ENCODE results near the gene HIPK2. TPM values are rescaled to one million over a fixed set of nuclear protein-coding genes. Genes with fewer than 3 reads are reported as not detected.

The HIPK2 gene
- total RNA-seq, 1 experiment from 2014 or later: 35.2 TPM

DNA sequence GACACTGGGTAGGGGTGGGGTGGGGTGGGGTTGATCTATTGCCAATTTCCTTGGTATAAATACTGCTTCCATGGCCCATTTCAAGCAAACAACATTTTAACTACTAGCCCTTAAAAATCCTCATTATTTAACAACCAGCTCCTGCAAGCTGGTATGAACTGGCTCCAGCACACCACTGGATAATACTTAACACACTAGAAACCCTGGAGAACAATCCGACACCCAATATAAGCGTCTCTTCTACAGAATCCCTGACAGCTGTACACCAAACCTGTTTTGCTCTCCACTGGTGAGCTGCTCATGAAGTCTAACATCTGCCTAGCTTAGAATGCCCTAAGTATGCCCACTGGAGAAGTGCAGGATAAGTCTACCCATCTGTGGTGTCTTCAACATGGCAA lies 116.8 kb downstream of the HIPK2 start:
- H3K9me3 ChIP-seq (ENCODE audit: insufficient read depth, low read depth): no peaks in the 10 kb centered on the region
- no peaks in the 10 kb centered on the region for H4K20me1 ChIP-seq (ENCODE audit: insufficient read depth)
- BruUV-seq (replicated peaks): no TSS peak
- H3K36me3 ChIP-seq (ENCODE audit: low read depth): no peaks in the 10 kb centered on the region
- TF ChIP-seq EZH2 (IDR thresholded peaks at IDR 0.05; ENCODE audit: low read depth): no peak
- H3K79me2 ChIP-seq (ENCODE audit: low read depth): no peaks in the 10 kb centered on the region
- H3K27ac ChIP-seq: no peak overlapping the region
- no peak overlapping the region for H2AFZ ChIP-seq
- H3K4me2 ChIP-seq: no peak overlapping the region
- DNase-seq: no peak
- no peaks in the 10 kb centered on the region for H3K27me3 ChIP-seq (ENCODE audit: insufficient read depth, low read depth)
- ChIA-PET CTCF (no interaction called here), POLR2A (ENCODE audit: unreplicated experiment) (interaction anchor here (0.6 to 0.9 kb wide), 5 partner anchors 20 to 342 kb away, joined by 3 to 13 read pairs (median 5); no protein-coding TSS in a partner anchor)
- H3K4me3 ChIP-seq: no peak overlapping the region
- H3F3A ChIP-seq (ENCODE audit: insufficient read depth, low read depth): no peaks in the 10 kb centered on the region
- no peaks in the 10 kb centered on the region for H3K9me2 ChIP-seq (ENCODE audit: insufficient read depth)
- intact Hi-C loops (cut with micrococcal nuclease; ENCODE audit: unreplicated experiment): loop anchor here (5.0 kb wide), 1 partner anchor 116 kb away; the partner anchor contains the start of gene HIPK2
- H3K4me1 ChIP-seq (replicated peaks; ENCODE audit: insufficient read depth): no peaks in the 10 kb centered on the region

DNA sequence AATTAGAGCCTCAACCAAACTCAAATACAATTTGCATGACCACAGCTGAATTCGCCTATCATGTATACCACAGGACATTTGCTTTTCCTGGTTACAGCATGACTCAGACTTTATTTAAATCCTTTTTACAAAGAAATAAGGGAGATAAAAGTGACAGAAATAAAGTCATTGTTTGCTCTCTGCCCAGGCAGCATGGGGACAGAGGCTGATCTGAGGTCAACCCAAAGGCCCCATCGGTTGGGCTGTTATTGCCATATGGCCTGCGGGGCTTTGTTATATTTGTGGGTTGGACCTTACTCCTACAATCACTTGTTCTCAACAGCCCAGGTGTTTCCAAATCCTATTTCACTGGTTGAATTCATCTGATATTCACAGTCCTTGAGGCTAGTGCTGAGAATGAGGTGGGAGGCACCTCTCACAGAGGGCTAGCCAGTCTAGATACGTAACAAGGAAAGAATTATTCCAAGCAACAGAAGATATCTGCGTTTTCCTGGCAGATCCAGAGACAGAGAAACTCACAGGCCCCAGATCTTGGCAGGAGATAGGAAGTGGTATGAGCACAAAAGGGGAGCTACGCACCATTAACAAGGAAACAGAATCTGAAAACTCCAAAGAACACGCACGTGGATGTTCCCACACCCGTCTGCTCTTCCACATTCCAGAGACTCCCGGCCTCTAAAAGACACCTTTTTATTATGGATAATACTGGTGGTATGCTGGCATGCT lies 117.3 kb downstream of the HIPK2 start:
- TSS peak; percentile 21 for BruUV-seq (replicated peaks)
- no peak for TF ChIP-seq EZH2 (IDR thresholded peaks at IDR 0.05; ENCODE audit: low read depth)
- TF ChIP-seq, protein P1, sequence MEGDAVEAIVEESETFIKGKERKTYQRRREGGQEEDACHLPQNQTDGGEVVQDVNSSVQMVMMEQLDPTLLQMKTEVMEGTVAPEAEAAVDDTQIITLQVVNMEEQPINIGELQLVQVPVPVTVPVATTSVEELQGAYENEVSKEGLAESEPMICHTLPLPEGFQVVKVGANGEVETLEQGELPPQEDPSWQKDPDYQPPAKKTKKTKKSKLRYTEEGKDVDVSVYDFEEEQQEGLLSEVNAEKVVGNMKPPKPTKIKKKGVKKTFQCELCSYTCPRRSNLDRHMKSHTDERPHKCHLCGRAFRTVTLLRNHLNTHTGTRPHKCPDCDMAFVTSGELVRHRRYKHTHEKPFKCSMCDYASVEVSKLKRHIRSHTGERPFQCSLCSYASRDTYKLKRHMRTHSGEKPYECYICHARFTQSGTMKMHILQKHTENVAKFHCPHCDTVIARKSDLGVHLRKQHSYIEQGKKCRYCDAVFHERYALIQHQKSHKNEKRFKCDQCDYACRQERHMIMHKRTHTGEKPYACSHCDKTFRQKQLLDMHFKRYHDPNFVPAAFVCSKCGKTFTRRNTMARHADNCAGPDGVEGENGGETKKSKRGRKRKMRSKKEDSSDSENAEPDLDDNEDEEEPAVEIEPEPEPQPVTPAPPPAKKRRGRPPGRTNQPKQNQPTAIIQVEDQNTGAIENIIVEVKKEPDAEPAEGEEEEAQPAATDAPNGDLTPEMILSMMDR (conservative IDR thresholded peaks at IDR 0.05): no peak
- H3K9me2 ChIP-seq (ENCODE audit: insufficient read depth): no peaks in the 10 kb centered on the region
- intact Hi-C loops (cut with micrococcal nuclease; ENCODE audit: unreplicated experiment): loop anchor here (5.0 kb wide), 1 partner anchor 117 kb away; the partner anchor contains the start of gene HIPK2
- H3K4me1 ChIP-seq (replicated peaks; ENCODE audit: insufficient read depth): no peaks in the 10 kb centered on the region
- H2AFZ ChIP-seq: no peak overlapping the region
- no peak overlapping the region for H3K4me2 ChIP-seq
- DNase-seq: peak in 1 of 2 experiments; percentile 44
- no peaks in the 10 kb centered on the region for H3K79me2 ChIP-seq (ENCODE audit: low read depth)
- ChIA-PET POLR2A (ENCODE audit: unreplicated experiment) (interaction anchor here (0.6 to 0.9 kb wide), 5 partner anchors 21 to 342 kb away, joined by 3 to 13 read pairs (median 5); no protein-coding TSS in a partner anchor), CTCF (no interaction called here)
- no peak overlapping the region for H3K4me3 ChIP-seq
- H3K27ac ChIP-seq: no peak overlapping the region
- H3F3A ChIP-seq (ENCODE audit: insufficient read depth, low read depth): no peaks in the 10 kb centered on the region
- H3K27me3 ChIP-seq (ENCODE audit: insufficient read depth, low read depth): no peaks in the 10 kb centered on the region
- H3K9me3 ChIP-seq (ENCODE audit: insufficient read depth, low read depth): no peaks in the 10 kb centered on the region
- no peaks in the 10 kb centered on the region for H3K36me3 ChIP-seq (ENCODE audit: low read depth)
- H4K20me1 ChIP-seq (ENCODE audit: insufficient read depth): no peaks in the 10 kb centered on the region

DNA sequence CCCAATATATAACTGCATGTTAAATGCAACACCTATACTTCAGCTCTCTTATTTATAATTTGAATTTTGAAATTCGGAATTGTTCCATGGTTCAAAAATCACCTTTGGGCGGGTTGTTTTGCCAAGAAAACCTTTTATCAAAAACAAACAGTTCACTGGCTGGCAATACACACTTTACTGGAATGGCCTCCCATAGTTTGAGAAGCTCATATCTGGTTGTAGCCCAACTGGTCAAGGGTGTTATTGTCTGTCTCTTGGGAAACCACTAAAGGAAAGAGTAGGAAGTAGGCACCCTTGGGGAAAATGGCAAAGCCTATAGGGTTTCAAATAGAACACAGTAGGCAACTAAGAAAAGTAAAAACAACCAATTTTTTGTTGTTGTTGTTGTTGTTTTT lies 117.9 kb downstream of the HIPK2 start:
- H3K9me2 ChIP-seq (ENCODE audit: insufficient read depth): no peaks in the 10 kb centered on the region
- no peak for TF ChIP-seq EZH2 (IDR thresholded peaks at IDR 0.05; ENCODE audit: low read depth)
- TF ChIP-seq, protein P1 (conservative IDR thresholded peaks at IDR 0.05): no peak
- CTCF ChIA-PET: no interaction called here
- no peak overlapping the region for H3K27ac ChIP-seq
- BruUV-seq (replicated peaks): no TSS peak
- no peak overlapping the region for H3K4me2 ChIP-seq
- no peak overlapping the region for H3K4me3 ChIP-seq
- intact Hi-C loops (cut with micrococcal nuclease; ENCODE audit: unreplicated experiment): loop anchor here (5.0 kb wide), 1 partner anchor 117 kb away; the partner anchor contains the start of gene HIPK2
- H3F3A ChIP-seq (ENCODE audit: insufficient read depth, low read depth): no peaks in the 10 kb centered on the region
- no peaks in the 10 kb centered on the region for H3K9me3 ChIP-seq (ENCODE audit: insufficient read depth, low read depth)
- no peaks in the 10 kb centered on the region for H3K36me3 ChIP-seq (ENCODE audit: low read depth)
- POLR2A ChIA-PET (ENCODE audit: unreplicated experiment): no interaction called here
- DNase-seq: no peak
- H4K20me1 ChIP-seq (ENCODE audit: insufficient read depth): no peaks in the 10 kb centered on the region
- H2AFZ ChIP-seq: no peak overlapping the region
- H3K79me2 ChIP-seq (ENCODE audit: low read depth): no peaks in the 10 kb centered on the region
- H3K27me3 ChIP-seq (ENCODE audit: insufficient read depth, low read depth): no peaks in the 10 kb centered on the region
- no peaks in the 10 kb centered on the region for H3K4me1 ChIP-seq (replicated peaks; ENCODE audit: insufficient read depth)
